ENCODE measurements around the gene LCLAT1. TPM values are rescaled to one million over a fixed set of nuclear protein-coding genes. Genes with fewer than 3 reads are reported as not detected.

LCLAT1 gene
- polyA plus RNA-seq, 1 donor (not counting 4 experiments of a cell fraction or from before 2014, with no cell fraction given) = 17.1 TPM

- no peaks in the 10 kb centered on the region for H4K20me1 ChIP-seq (ENCODE audit: control insufficient read depth, extremely low read depth, insufficient read depth, low read length)
- DNase-seq (ENCODE audit: low read depth, low spot score) = no peak
- no peak for FAIRE-seq
- no peaks in the 10 kb centered on the region for H3K9me3 ChIP-seq (ENCODE audit: control insufficient read depth, low read depth, low read length)
- no peak overlapping the region for H2AFZ ChIP-seq (ENCODE audit: control insufficient read depth, low read length)
- no peak overlapping the region for H3K4me2 ChIP-seq (ENCODE audit: control insufficient read depth, extremely low read depth, insufficient read depth, low read depth, low read length)
- no peak overlapping the region for H3K9ac ChIP-seq (ENCODE audit: control insufficient read depth, extremely low read depth, insufficient read depth, low read length)
- H3K36me3 ChIP-seq (ENCODE audit: control insufficient read depth in 2 of 2, extremely low read depth in 1 of 2, insufficient read depth in 2 of 2, low read length in 2 of 2) = no peaks in the 10 kb centered on the region
- dilution Hi-C loops (cut with MboI; ENCODE audit: extremely low pct_ligation_motif_present, low sequenced_read_pairs) = no loop called here
- H3K27ac ChIP-seq (ENCODE audit: control insufficient read depth, insufficient read depth, low read length) = no peak overlapping the region
- H3K9me1 ChIP-seq (ENCODE audit: control insufficient read depth, extremely low read depth, insufficient read depth, low read length) = no peaks in the 10 kb centered on the region
- TF ChIP-seq EZH2 (IDR thresholded peaks at IDR 0.05; ENCODE audit: low read length) = no peak
- TF ChIP-seq, protein P1, sequence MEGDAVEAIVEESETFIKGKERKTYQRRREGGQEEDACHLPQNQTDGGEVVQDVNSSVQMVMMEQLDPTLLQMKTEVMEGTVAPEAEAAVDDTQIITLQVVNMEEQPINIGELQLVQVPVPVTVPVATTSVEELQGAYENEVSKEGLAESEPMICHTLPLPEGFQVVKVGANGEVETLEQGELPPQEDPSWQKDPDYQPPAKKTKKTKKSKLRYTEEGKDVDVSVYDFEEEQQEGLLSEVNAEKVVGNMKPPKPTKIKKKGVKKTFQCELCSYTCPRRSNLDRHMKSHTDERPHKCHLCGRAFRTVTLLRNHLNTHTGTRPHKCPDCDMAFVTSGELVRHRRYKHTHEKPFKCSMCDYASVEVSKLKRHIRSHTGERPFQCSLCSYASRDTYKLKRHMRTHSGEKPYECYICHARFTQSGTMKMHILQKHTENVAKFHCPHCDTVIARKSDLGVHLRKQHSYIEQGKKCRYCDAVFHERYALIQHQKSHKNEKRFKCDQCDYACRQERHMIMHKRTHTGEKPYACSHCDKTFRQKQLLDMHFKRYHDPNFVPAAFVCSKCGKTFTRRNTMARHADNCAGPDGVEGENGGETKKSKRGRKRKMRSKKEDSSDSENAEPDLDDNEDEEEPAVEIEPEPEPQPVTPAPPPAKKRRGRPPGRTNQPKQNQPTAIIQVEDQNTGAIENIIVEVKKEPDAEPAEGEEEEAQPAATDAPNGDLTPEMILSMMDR (optimal IDR thresholded peaks at IDR 0.05 in 1 of 3, IDR thresholded peaks at IDR 0.05 in 1 of 3, conservative IDR thresholded peaks at IDR 0.05 in 1 of 3; ENCODE audit: extremely low read depth in 1 of 3, insufficient read depth in 2 of 3, low read length in 3 of 3) = no peak
- H3K4me1 ChIP-seq (ENCODE audit: control insufficient read depth, extremely low read depth, insufficient read depth, low read length) = peaks cover 3% of the 10 kb centered on the region
- no peaks in the 10 kb centered on the region for H3K27me3 ChIP-seq (ENCODE audit: control insufficient read depth, extremely low read depth, insufficient read depth, low read length)
- H3K4me3 ChIP-seq (ENCODE audit: control insufficient read depth in 2 of 3, extremely low read depth in 1 of 3, insufficient read depth in 2 of 3, low read depth in 1 of 3, low read length in 3 of 3) = no peak overlapping the region
- no peaks in the 10 kb centered on the region for H3K79me2 ChIP-seq (ENCODE audit: control insufficient read depth, insufficient read depth, low read length)
These were observed 62.7 kb downstream of the LCLAT1 start for GRCh38 chr2:30509716-30510115.

GRCh38 chr2:30510409-30510808 is 63.4 kb downstream of the LCLAT1 start:
- Histone ChIP-seq H3K4me3 (ENCODE audit: control insufficient read depth in 2 of 3, extremely low read depth in 1 of 3, insufficient read depth in 2 of 3, low read depth in 1 of 3, low read length in 3 of 3) (no peak overlapping the region), H3K4me1 (ENCODE audit: control insufficient read depth, extremely low read depth, insufficient read depth, low read length) (peaks cover 3% of the 10 kb centered on the region), H3K9ac (ENCODE audit: control insufficient read depth, extremely low read depth, insufficient read depth, low read length) (no peak overlapping the region), H3K36me3 (ENCODE audit: control insufficient read depth in 2 of 2, extremely low read depth in 1 of 2, insufficient read depth in 2 of 2, low read length in 2 of 2) (no peaks in the 10 kb centered on the region), H2AFZ (ENCODE audit: control insufficient read depth, low read length) (no peak overlapping the region), H3K9me1 (ENCODE audit: control insufficient read depth, extremely low read depth, insufficient read depth, low read length) (no peaks in the 10 kb centered on the region), H3K27ac (ENCODE audit: control insufficient read depth, insufficient read depth, low read length) (no peak overlapping the region), H4K20me1 (ENCODE audit: control insufficient read depth, extremely low read depth, insufficient read depth, low read length) (no peaks in the 10 kb centered on the region), H3K79me2 (ENCODE audit: control insufficient read depth, insufficient read depth, low read length) (no peaks in the 10 kb centered on the region), H3K4me2 (ENCODE audit: control insufficient read depth, extremely low read depth, insufficient read depth, low read depth, low read length) (no peak overlapping the region), H3K27me3 (ENCODE audit: control insufficient read depth, extremely low read depth, insufficient read depth, low read length) (no peaks in the 10 kb centered on the region), H3K9me3 (ENCODE audit: control insufficient read depth, low read depth, low read length) (no peaks in the 10 kb centered on the region)
- dilution Hi-C loops (cut with MboI; ENCODE audit: extremely low pct_ligation_motif_present, low sequenced_read_pairs) = no loop called here
- DNase-seq (ENCODE audit: low read depth, low spot score) (no peak), FAIRE-seq (no peak)
- no peak for TF ChIP-seq EZH2 (IDR thresholded peaks at IDR 0.05; ENCODE audit: low read length)
- TF ChIP-seq, protein P1 (optimal IDR thresholded peaks at IDR 0.05 in 1 of 3, IDR thresholded peaks at IDR 0.05 in 1 of 3, conservative IDR thresholded peaks at IDR 0.05 in 1 of 3; ENCODE audit: extremely low read depth in 1 of 3, insufficient read depth in 2 of 3, low read length in 3 of 3) = no peak
